ENCODE data around the gene CEP131.

The CEP131 gene

GRCh38 chr17:81242421-81243332 is 19.9 kb upstream of the CEP131 start:
- TF ChIP-seq POLR2AphosphoS5 (IDR thresholded peaks at IDR 0.05; ENCODE audit: low read depth, low read length) (0 out of 2 replicates have a peak, but pooled peaks have one; percentile 19), REST (IDR thresholded peaks at IDR 0.05; ENCODE audit: insufficient read depth in 1 of 2, low read depth in 2 of 2, low read length in 2 of 2) (peak in 1 of 2 experiments; percentile 66; a peak in 2 of 4 replicates), FOXP2 (optimal IDR thresholded peaks at IDR 0.05; ENCODE audit: borderline replicate concordance, extremely low read depth, extremely low read length, insufficient read depth) (no peak)

- TF ChIP-seq SIN3A (IDR thresholded peaks at IDR 0.05; ENCODE audit: borderline replicate concordance, insufficient read depth, low read length), result no peak
- peak; percentile 9; the same call in 1 of the 2 replicates for TF ChIP-seq POLR2AphosphoS5 (IDR thresholded peaks at IDR 0.05; ENCODE audit: low read depth, low read length)
- TF ChIP-seq TAF1 (IDR thresholded peaks at IDR 0.05; ENCODE audit: borderline replicate concordance, insufficient read depth, low read length), result no peak
These were observed 19.1 kb upstream of the CEP131 start for GRCh38 chr17:81241648-81242420.

- no peak for TF ChIP-seq TAF1 (IDR thresholded peaks at IDR 0.05; ENCODE audit: borderline replicate concordance, insufficient read depth, low read length)
- TF ChIP-seq REST (IDR thresholded peaks at IDR 0.05; ENCODE audit: insufficient read depth in 1 of 2, low read depth in 2 of 2, low read length in 2 of 2), result no peak
- no peak for TF ChIP-seq POLR2AphosphoS5 (IDR thresholded peaks at IDR 0.05; ENCODE audit: low read depth, low read length)
- TF ChIP-seq SIN3A (IDR thresholded peaks at IDR 0.05; ENCODE audit: borderline replicate concordance, insufficient read depth, low read length), result no peak
- TF ChIP-seq FOXP2 (optimal IDR thresholded peaks at IDR 0.05; ENCODE audit: borderline replicate concordance, extremely low read depth, extremely low read length, insufficient read depth), result no peak
These were observed 18.4 kb upstream of the CEP131 start for GRCh38 chr17:81241203-81241602.

DNA sequence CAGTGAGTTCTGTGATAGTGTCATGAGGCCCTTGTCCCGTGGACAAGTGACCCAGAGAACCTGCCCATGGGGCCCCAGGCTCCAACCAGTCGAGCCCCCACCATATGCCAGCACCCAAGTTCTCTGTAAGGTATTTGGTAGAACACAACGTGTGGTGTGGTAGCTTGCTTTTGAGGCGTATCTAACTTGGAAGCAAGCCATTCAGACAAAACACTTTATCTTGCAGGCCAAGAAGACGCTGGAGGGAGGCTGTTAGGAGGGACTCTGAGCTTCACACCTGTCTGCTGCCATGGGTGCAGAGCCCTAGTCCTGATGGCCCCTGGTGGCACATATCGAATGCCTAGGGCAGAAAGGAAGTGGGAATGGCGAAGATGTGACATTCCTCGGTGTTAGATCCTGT is 18.0 kb upstream of the CEP131 start:
- no peak for TF ChIP-seq REST (IDR thresholded peaks at IDR 0.05; ENCODE audit: insufficient read depth in 1 of 2, low read depth in 2 of 2, low read length in 2 of 2)

- TF ChIP-seq TAF1 (IDR thresholded peaks at IDR 0.05; ENCODE audit: borderline replicate concordance, insufficient read depth, low read length) (no peak), SIN3A (IDR thresholded peaks at IDR 0.05; ENCODE audit: borderline replicate concordance, insufficient read depth, low read length) (no peak), FOXP2 (optimal IDR thresholded peaks at IDR 0.05; ENCODE audit: borderline replicate concordance, extremely low read depth, extremely low read length, insufficient read depth) (no peak), REST (IDR thresholded peaks at IDR 0.05; ENCODE audit: insufficient read depth in 1 of 2, low read depth in 2 of 2, low read length in 2 of 2) (no peak), POLR2AphosphoS5 (IDR thresholded peaks at IDR 0.05; ENCODE audit: low read depth, low read length) (no peak)
These were observed 17.2 kb upstream of the CEP131 start for GRCh38 chr17:81239714-81240555.

Data from PFSK-1 (cell line).